HG02981 (cell line): Measurements from ENCODE around the gene EIF1AX.
"Not testable (repeated sequence)": the region's sequence is repeated elsewhere in the genome, so short reads cannot be mapped to it uniquely, and the experiment has no call there.

Source experiments
- ATAC-seq: cut with Tn5 transposase; IDR thresholded peaks from one replicate; pipeline ENCODE4 v1.9.1; 2021; ENCODE audit warnings: mild to moderate bottlenecking, moderate library complexity; ENCODE audit not compliant: unreplicated experiment

Gene EIF1AX, protein sequence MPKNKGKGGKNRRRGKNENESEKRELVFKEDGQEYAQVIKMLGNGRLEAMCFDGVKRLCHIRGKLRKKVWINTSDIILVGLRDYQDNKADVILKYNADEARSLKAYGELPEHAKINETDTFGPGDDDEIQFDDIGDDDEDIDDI

DNA sequence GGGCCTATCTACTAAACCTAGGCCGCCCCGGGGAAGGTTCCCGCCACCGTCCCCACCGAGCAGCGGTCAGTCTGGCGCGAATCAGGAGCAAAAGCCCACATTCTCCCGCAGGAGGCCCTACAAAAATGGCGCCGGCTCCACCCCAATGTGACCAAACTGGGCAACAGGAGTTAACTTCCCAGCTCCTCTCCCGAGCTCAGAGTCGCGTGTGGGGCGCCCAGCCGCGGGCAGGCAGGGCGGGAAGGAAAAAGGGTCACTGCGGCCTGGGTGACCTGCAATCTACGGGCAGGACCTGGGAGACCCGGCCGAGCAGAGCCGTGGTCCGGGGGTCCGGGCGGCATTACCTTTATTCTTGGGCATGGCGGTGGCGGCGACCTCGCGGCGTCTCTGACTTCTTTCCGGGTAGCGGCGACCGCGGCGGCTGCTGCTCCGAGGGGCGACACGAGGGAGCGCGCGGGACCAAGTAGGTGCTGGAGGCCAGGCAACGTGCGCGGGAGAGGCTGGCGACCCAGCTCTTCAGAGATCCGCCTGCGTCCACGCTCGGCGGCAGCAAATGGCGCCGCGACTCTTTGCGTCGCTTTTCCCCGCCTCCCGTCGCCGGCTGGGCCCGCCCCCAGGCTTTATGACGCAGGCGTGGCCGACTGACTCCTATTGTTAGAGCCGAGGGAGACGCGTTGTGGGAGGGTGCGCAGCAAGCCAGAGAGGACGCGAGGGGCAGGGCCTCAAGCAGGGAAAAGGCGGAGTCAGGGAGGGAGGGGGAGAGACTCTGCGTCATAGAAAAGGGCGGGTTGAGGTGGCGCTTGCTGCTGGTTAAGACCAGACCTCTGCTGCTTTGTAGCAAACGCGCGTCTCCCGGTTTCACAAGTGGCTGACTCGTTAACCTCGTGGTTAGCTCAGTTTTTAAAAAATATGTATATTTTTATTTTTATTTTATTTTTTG is at the start of gene EIF1AX:
EIF1AX (minus strand) TSS at position 558 of the 940 bp plus-strand sequence; CDS start at position 360, 198 bp downstream.
- ATAC-seq: peak; percentile 98

DNA sequence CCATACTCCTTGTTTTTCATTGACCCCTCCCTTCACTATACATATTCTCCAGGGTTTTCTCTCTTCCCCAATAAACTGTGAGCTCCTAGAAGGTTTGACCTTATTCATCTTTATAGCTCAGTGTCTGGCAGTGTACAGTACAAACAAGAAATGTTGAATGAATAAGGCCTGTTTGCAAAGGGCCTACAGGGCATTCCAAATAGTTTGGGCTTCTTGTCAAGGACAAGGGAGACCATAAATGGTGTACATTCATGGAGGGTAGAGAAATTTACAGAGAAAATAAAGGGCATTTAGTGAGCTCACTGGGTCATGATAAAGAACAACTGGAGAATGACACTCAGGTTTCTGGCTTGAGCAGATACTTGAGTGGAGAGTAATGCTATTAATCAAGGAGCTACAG is 47.5 kb upstream of the EIF1AX start:
- no peak for ATAC-seq

DNA sequence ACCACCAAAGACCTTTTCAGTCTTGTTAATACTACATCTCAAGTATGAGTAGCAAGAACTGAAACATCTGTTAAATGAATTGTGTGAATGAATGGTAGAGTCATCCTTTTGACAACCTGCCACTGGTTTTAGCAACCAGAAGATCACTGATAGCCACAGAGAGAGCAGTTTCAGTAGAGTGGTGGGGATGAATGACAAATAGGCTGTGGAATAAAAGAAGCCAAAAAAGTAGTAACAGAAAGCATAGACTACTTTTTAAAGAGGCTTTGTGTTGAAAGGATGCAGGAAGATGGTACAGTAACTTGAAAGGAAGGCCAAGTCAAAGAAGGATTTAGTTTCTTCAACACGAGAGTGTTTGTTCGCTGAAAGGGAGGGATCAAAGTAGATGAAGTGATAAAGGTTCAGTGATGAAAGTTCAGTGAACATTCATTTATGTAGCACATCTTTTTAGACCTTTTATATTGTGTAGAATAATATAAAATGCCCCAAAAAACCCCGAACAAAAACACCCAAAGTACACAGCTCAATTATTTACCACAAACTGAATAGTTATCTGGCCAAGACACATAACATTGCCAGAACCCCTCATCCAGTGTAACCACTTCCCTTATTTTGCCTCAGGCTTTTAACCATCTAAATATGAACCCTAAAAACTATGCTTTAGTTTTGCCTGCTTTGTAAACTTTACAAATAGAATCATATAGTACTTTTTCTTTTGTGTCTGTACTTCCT is 40.1 kb upstream of the EIF1AX start:
- no peak for ATAC-seq

DNA sequence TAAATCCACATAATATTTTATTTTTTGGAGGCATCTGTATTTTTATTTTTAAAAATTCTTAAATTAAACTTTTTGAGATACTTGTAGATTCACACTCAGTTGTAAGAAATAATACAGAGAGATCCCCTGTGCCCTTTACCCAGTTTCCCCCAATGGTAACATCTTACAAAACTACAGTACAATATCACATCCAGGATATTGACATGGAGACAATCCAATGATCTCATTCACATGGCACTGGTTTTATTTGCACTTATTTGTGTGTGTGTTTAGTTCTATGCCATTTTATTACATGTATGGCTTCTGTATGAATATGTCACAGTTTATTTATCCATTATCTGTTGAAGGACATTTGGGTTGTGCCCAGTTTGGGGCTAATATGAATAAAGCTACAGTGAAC is 35.5 kb upstream of the EIF1AX start:
- no peak for ATAC-seq

DNA sequence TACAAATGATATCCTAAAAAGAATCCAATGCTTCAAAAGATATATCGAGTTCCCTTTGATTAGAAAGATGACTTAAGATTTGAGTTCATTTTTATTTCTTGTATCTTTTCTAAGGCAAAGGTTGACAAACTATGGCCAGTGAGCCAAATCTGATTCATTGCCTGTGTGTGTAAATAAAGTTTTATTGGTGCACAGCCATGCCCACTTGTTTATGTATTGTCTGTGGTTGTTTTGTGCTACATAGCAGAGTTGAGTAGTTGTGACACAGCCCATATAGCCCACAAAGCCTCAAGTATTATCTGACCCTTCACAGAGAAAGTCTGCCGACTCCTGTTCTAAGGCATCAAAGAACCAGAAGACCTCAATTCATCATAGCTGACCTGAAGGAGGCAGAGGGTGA is 32.2 kb upstream of the EIF1AX start:
- no peak for ATAC-seq

DNA sequence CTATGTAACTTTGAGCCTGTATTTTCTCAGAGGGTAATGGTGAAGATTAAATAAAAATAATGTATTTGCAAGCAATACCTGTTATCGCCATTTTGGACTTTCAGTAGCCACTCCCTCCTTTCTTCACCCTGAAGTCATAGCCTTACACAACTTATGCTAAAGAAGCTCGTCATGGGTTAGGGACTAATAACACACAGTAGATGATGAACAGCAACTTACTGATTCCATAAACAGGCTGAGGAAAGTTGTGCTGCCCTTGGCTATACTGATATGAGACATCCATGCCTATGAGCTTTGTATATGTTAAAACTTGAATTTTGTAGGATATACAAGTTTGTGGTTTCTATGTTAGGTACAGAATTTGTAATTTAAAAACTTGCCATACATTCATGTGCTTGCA is 31.7 kb upstream of the EIF1AX start:
- ATAC-seq: no peak

DNA sequence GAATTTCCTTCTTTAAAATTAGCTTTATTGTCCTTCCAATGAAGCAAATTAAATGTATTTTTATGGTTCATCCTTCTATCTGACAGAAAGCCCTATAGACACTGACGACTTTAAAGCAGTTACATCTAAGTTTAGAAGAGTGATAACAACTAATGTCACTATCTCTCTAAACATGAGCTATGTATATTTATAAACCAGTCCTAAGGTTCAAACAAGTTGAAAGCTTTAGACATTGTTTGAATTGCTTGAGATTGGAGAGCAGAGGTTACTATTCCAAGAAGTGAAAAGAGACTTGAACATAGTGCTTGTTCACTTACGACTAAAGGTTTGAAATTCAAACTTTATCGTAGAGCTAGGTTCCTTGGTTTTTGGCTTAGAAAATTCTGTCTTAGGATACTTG is 30.2 kb upstream of the EIF1AX start:
- no peak for ATAC-seq

DNA sequence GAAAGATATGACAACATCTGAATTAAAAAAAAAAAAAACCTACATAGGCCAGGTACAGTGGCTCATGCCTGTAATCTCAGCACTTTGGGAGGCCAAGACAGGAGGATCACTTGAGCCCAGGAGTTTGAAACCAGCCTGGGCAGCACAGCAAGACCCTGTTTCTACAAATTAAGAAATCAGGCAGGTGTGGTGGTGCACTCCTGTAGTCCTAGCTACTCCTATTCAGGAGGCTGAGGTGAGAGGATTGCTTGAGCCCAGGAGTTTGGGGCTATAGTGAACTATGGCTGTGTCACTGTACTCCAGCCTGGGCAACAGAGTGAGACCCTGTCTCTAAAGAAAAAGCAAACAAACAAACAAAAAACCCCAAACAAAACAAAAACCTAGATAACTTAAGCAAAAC is 20.9 kb upstream of the EIF1AX start:
- ATAC-seq: not testable (repeated sequence)

DNA sequence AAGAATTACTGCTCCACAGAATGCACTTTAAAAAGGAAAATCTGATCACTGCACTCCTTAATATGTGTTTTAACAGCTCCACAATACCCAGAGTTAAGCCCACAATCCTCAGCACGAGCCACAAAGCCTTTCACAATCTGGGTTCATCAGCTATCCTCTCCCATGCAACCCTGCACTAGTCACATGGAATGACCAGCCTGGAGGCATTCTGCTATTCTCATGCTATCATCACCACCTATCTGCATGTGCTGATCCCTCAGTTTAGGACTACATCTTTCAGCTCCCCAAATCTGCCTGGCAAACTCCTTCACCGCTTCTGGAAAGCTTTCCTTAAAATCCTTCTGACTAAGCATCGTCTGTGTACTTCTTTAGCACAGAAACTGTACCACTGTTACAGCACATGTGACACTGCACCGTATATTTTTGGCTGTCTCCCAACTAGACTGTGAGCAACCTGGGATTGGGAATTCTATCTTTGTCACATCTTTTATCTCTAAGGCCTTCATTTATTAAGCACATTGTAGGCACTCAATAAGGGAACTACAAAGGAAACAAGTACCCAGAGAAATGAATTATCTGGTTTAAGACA is 18.3 kb upstream of the EIF1AX start:
- ATAC-seq: no peak

DNA sequence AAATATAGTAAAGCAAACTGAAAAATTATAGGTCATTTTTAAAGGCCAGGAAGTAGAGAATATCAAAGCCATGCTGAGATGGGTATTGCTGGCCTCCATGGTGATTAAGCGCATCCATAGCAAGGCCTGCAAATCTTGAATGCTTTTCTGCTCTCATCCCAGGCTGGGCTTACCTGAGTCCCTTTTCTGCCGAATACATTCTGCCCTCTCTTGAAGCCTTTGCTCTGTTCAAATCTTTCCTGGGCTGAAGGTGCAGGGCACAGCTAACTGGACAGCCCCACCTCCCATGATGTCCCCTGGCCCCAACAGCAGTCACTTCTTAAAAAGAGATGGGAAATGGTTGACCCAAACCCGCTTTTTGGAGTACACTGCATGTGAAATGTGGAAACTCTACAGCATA is 10.1 kb upstream of the EIF1AX start:
- ATAC-seq: no peak

DNA sequence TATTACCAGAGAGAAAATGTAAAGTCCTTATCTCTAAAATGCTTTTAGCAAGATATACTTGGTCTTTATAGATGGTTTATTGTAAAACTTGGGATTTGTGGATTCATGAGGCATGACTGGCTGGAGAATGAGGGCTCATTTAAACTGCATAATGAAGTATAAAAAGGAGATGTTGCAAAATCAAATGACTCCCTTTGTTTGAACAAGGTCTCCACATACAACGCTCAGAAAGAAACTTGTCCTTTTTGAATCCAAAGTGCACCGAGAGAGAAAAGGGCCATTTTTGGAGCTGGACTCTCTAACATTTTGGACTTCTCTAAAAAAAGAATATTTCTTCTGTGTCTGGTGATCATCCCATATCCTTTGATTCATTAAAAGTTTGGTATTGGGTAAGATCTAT is 7.7 kb upstream of the EIF1AX start:
- ATAC-seq: no peak

DNA sequence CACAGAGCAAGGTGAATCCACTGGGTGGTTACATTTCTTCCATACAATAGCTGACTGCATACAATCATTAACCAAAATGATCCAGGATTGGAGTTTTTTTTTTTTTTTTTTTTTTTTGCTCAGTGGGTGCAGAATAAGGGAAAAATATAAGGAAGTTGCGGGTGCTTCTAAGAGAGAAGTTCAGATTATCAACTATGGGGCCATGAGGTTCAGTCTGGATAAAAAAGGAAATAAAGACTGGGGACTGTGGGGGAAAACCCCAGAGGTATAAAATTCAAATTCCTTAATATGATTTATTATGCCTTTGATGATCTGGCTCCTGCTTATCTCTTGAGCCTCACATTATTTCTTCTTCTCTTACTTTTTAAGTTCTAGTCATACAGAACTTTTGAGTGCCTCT is 5.9 kb upstream of the EIF1AX start:
- no peak for ATAC-seq

DNA sequence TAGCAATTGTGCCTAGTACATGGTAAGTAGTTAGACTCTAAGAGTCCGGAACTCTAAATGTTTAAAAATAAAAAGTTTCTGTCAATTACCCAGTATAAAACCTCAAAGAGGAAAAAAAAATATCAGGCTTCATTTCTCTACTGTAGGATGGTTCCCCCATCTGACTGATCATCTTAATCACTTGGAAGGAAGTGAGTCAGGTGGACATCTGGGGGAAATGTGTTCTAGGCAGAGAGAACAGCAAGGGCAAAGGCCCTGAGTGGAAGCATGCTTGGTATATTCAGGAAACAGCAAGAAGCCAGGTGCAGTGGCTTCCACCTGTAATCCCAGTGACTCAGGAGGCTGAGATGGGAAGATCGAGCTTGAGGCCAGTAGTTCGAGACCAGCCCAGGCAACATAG is 2.9 kb upstream of the EIF1AX start:
- no peak for ATAC-seq

DNA sequence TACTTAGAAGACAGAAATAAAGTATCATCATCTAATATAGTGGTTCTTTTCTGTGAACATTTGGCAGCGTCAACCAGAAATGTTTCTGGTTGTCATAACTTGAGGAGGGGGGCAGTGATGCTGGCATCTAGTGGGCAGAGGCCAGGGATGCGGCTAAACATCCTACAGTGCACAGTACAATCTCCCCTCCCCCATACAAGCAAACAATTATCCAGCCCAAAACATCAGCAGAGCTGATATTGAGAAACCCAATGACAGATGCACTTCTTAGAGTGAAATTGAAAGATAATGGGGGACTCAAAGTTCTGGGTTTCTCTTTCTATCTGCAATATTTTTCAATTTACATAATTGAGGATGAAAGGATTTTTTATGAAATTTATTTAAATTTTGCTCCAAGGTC is 1.9 kb upstream of the EIF1AX start:
- no peak for ATAC-seq

DNA sequence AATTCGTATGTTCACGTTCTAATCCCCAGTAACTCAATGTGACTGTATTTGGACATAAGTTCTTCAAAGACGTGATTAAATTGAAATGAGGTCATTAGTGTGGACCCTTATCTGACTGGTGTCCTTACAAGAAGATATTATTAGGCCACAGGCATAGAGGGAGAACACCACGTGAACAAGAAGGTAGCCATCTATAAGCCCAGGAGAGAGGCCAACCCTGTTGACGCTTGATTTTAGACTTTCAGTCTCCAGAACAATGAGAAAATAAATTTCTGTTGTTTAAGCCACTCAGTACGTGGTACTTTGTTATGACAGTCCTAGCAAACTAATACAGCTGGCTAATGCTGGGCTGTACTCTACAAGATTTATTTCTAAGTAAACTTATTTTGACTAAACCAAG is 1.5 kb upstream of the EIF1AX start:
- no peak for ATAC-seq

DNA sequence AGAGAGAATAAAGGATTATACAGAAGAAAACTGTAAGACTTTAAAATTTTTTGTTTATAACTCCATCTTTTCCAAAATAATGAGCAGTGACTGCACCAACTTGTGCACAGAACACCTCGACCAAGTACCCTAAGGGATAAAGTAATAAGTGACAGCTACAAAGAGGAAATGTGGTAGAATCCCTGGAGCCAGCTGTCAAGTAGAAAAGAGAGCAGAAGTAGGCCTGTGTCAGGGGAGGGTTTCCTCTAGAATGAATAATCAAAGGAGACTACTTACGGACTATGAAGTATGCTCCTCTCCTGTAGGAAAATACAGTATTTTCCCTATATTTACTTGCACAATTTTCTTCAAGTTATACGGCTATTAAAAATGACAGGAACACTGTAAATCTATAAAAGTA is 1.2 kb downstream of the EIF1AX start:
- no peak for ATAC-seq

DNA sequence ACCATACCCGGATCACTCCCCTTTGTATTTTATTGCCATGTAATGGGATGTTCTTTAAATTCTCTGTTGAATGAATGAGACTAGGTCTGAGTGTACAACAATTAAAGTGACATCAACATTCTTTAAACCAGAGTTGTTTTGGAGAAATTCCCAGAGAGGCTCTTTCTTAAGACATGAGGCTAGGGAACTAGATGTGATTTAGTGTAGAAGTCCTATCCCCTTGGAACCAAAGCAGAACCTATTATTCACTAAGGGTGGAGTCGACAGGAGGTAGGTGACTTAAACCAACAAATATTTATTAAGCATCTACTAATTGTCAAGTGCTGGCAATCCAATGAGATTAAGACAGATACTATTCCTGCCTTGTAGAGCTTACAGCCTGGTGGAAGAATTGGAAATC is 1.7 kb downstream of the EIF1AX start:
- no peak for ATAC-seq

DNA sequence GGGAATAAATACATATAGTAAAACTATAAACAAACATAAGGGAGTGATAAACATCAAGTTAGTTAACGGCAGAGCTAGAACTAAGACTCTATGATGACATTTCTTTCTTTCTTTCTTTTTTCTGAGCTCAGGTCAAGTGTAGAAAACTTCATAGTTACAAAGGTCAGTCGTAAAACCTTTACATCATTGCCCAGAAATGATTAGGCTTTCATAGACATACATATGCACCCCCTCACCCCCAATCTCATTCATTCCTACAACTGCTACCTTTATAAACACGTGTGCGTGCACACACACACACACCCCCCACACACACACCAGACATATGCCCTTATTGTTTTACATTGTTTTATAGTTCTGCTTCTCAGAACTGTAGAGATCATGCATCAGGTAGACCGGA is 5.7 kb downstream of the EIF1AX start:
- no peak for ATAC-seq

DNA sequence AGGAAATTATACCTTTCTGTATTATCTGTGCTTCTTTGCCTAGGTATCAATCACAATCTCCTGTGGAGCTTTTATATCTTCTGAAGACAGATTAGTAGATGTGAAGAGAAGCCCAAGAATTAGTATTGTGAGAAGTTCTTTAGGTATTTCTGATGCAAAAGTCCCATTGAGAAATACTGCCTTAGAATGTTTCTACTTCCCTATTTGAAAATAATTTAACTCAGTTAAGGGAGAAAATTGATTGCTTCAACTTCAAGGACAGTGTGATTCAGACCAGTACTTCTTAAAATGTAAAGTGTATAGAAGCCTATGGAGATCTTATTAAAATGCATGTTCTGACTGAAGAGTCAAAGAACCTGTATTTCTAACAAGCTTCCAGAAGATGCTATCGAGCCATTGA is 9.0 kb downstream of the EIF1AX start:
- ATAC-seq: no peak

DNA sequence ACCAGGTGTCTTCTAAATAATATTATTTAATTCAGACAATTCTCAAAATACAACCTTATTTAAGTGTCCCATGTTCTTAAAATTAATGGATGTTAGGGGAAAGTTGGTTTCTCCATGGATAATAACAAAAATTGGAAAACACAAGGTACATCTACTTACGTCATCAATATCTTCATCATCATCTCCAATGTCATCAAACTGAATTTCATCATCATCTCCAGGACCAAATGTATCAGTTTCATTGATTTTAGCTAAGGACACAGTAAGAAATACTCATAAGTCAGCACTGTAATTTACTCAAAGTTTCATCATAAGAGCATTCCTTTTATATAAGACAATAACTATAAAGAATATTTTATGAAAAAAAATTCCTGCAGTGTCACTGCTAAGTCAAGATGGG is 11.3 kb downstream of the EIF1AX start:
- no peak for ATAC-seq

DNA sequence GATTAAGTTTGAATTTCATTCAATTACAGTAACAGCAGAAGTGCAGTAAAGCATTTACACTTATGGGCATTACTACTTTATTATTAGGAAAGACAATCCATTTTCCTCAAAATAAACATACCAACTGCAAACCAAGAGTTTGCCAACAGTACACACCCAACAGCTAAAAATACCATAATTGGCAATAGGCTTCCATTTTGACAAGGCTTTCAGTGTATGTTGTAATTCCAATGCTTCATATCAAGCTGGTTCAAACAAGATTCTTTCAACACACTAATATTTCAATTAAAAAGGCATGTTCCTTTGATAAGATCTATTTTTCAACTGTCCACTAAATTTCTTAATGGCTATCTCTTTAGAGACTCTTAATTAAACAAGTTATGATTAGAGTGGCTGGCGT is 12.1 kb downstream of the EIF1AX start:
- ATAC-seq: no peak

DNA sequence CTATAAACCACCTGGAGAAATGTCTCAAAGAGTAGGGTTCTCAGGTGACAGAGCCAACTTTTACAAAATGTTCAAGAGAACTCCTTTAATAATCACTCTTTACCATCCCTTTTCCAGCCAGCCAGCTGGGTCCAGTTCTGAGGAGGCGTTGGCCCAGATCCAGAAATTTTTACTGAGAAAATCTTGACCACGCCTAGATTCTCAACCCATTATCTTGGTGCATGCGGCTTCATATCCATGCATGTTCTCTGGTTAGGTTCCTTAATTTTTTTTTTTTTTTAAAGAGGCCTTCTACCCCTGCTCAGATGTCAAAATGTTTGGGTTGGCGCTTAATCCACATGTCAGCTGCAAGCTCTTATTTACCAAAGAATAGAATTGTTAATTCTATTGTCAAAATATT is 13.0 kb downstream of the EIF1AX start:
- ATAC-seq: no peak
